Measurements from ENCODE around the gene ORC5.

DNA sequence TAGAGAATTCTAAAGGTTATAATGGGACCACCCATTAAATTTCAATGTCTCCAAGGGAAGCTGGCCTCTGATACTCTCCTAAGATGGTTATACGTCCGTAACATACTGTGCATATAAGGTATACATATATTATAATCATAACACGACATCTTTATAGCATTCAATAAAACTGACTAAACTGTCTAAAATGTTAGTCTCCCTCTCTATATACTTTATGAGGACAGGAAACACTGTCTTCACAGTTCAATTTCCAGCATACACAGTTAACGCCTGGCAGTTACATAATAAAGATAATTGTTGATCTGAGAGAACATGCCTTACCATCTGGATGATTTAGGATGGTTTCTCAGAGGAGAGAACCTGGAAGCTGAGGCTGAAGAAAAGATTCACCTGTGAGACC lies 1.2 kb upstream of the ORC5 start:
- TF ChIP-seq, protein P1, sequence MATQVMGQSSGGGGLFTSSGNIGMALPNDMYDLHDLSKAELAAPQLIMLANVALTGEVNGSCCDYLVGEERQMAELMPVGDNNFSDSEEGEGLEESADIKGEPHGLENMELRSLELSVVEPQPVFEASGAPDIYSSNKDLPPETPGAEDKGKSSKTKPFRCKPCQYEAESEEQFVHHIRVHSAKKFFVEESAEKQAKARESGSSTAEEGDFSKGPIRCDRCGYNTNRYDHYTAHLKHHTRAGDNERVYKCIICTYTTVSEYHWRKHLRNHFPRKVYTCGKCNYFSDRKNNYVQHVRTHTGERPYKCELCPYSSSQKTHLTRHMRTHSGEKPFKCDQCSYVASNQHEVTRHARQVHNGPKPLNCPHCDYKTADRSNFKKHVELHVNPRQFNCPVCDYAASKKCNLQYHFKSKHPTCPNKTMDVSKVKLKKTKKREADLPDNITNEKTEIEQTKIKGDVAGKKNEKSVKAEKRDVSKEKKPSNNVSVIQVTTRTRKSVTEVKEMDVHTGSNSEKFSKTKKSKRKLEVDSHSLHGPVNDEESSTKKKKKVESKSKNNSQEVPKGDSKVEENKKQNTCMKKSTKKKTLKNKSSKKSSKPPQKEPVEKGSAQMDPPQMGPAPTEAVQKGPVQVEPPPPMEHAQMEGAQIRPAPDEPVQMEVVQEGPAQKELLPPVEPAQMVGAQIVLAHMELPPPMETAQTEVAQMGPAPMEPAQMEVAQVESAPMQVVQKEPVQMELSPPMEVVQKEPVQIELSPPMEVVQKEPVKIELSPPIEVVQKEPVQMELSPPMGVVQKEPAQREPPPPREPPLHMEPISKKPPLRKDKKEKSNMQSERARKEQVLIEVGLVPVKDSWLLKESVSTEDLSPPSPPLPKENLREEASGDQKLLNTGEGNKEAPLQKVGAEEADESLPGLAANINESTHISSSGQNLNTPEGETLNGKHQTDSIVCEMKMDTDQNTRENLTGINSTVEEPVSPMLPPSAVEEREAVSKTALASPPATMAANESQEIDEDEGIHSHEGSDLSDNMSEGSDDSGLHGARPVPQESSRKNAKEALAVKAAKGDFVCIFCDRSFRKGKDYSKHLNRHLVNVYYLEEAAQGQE (IDR thresholded peaks at IDR 0.05): no peak
- TF ChIP-seq, protein P2, sequence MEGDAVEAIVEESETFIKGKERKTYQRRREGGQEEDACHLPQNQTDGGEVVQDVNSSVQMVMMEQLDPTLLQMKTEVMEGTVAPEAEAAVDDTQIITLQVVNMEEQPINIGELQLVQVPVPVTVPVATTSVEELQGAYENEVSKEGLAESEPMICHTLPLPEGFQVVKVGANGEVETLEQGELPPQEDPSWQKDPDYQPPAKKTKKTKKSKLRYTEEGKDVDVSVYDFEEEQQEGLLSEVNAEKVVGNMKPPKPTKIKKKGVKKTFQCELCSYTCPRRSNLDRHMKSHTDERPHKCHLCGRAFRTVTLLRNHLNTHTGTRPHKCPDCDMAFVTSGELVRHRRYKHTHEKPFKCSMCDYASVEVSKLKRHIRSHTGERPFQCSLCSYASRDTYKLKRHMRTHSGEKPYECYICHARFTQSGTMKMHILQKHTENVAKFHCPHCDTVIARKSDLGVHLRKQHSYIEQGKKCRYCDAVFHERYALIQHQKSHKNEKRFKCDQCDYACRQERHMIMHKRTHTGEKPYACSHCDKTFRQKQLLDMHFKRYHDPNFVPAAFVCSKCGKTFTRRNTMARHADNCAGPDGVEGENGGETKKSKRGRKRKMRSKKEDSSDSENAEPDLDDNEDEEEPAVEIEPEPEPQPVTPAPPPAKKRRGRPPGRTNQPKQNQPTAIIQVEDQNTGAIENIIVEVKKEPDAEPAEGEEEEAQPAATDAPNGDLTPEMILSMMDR (IDR thresholded peaks at IDR 0.05): no peak
- TF ChIP-seq POLR2AphosphoS2 (conservative IDR thresholded peaks at IDR 0.05; ENCODE audit: low read length): no peak
- TF ChIP-seq HOXA7 (CRISPR knock-in tag; IDR thresholded peaks at IDR 0.05): no peak
- TF ChIP-seq EHMT2 (IDR thresholded peaks at IDR 0.05; ENCODE audit: low read depth): no peak
- no peak for TF ChIP-seq EHF (CRISPR knock-in tag; IDR thresholded peaks at IDR 0.05)
- TF ChIP-seq POLR2A (IDR thresholded peaks at IDR 0.05; ENCODE audit: low read length): no peak
- TF ChIP-seq CEBPB (IDR thresholded peaks at IDR 0.05): no peak
- TF ChIP-seq RFX5 (IDR thresholded peaks at IDR 0.05): no peak
